ENCODE results near the gene MRM2. TPM values are rescaled to one million over a fixed set of nuclear protein-coding genes. Genes with fewer than 3 reads are reported as not detected.

The MRM2 gene
- polyA plus RNA-seq, 3 donors, result 9.2 to 32.5 (median 26.7) TPM

DNA sequence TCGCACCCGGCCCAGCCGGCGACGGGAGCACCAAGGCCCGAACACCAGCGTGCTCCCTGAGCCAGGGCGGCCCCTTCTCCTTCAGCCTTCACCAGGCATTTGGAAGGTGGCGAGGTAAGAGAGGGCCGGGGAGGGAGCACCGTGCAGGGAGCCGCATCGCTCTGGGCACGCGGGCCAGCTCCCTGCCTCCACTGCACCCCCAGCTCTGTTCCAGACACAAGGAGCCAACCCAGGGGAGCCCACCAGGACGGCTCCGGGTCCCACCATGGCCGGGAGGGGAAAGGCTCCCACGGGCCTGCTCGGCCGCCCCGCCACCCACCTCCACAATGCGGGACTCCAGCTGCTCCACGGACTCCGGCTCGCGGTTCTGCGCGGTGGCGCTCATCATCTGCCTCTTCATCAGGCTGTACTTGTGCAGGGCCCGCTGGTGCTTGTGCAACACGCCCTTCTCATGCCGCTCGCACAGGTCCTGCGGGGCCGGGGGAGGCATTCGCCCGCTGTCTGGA is 15.1 kb upstream of the MRM2 start:
- Mint-ChIP-seq H3K9me3 (peaks cover 0 to 2% (median 0%) of the 10 kb centered on the region in 7 donors), H3K27ac (no peak overlapping the region)
- peaks cover 35 to 46% of the 10 kb centered on the region in 2 donors for H3K36me3 ChIP-seq (replicated peaks in 1 of 2; ENCODE audit: control insufficient read depth in 1 of 2, insufficient read depth in 2 of 2, low read length in 2 of 2)

DNA sequence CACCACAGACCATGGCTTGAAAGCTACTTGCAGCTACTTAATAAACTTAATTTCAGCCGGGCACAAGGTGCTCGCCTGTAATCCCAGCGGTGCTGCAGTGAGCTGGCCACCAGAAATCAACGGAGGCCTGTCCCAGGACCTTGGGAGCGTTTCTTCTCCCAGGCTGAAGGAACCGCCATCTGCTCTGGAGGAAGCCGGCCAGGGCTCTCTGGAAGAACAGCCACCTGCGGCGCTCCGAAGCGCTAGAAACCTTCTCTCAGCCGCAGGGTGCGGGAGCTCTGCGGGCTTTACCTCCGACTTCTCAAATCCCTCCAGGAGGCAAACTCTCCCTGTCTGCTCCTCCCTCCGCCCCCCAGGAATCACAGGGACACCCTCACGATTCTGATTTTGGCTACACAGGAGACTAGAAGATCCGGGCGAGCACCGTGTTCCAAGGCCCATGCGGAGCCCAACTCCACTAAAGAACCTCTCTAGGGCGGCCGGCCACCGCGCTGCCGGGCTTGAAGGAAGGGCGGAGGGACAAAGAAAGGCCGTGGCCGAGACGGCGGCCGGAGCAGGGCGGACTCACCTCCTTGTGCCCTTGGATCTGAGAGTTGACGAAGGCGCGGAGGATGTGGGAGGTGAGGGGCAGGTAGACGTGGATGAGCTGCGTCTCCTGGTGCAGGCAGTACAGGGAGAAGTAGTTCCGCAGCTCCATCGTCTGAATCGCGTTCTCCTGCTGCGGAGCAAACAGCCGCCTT is 14.5 kb upstream of the MRM2 start:
- peaks cover 0 to 2% (median 0%) of the 10 kb centered on the region in 7 donors for H3K9me3 Mint-ChIP-seq
- Histone ChIP-seq H3K4me2 (replicated peaks; ENCODE audit: extremely low read depth, low read length, poor library complexity, severe bottlenecking) (no peak overlapping the region), H3K4me3 (replicated peaks in 1 of 3; ENCODE audit: low read depth in 2 of 3, low read length in 3 of 3) (no peak overlapping the region), H3K9ac (ENCODE audit: insufficient read depth, low read length, poor library complexity, severe bottlenecking) (no peak overlapping the region), H2AFZ (ENCODE audit: insufficient read depth, low read depth, low read length, poor library complexity, severe bottlenecking) (no peak overlapping the region), H3K36me3 (replicated peaks in 1 of 2; ENCODE audit: control insufficient read depth in 1 of 2, insufficient read depth in 2 of 2, low read length in 2 of 2) (peaks cover 35 to 46% of the 10 kb centered on the region in 2 donors), H3K27ac (ENCODE audit: low read depth in 1 of 2, low read length in 2 of 2) (no peak overlapping the region), H3K79me2 (ENCODE audit: insufficient read depth, low read length) (no peaks in the 10 kb centered on the region), H3K9me3 (replicated peaks in 1 of 2; ENCODE audit: control insufficient read depth in 1 of 2, insufficient read depth in 1 of 2, low read length in 2 of 2) (no peaks in the 10 kb centered on the region), H4K20me1 (ENCODE audit: insufficient read depth, low read length) (no peaks in the 10 kb centered on the region), H3K27me3 (ENCODE audit: control insufficient read depth in 2 of 2, insufficient read depth in 2 of 2, low read length in 2 of 2) (no peaks in the 10 kb centered on the region), H3K4me1 (ENCODE audit: control insufficient read depth in 1 of 2, insufficient read depth in 2 of 2, low read length in 2 of 2) (peaks cover 3 to 4% of the 10 kb centered on the region in 2 donors)
- intact Hi-C loops (cut with micrococcal nuclease), result no loop called here
- DNase-seq, result no peak
- peaks cover 41 to 57% of the 10 kb centered on the region in 2 donors for H3K36me3 Mint-ChIP-seq
- no peak for TF ChIP-seq CTCF (IDR thresholded peaks at IDR 0.05)
- peaks cover 6% of the 10 kb centered on the region for H3K4me1 Mint-ChIP-seq
- H3K27me3 Mint-ChIP-seq (ENCODE audit: low read depth in 3 of 3), result peaks cover 0 to 4% (median 2%) of the 10 kb centered on the region in 3 donors
- 97% methylated on average over 43 of the region's 44 CpGs for WGBS (ENCODE audit: insufficient coverage)
- no peak overlapping the region for H3K4me3 Mint-ChIP-seq
- peak overlapping the region in 1 of 7 donors; percentile 18 for H3K27ac Mint-ChIP-seq

More for the DNA sequence above, 15.1 kb upstream of the MRM2 start:
- Mint-ChIP-seq H3K4me3 (no peak overlapping the region), H3K4me1 (peaks cover 9% of the 10 kb centered on the region), H3K27me3 (ENCODE audit: low read depth in 3 of 3) (peaks cover 0 to 4% (median 2%) of the 10 kb centered on the region in 3 donors), H3K36me3 (peaks cover 41 to 56% of the 10 kb centered on the region in 2 donors)
- no peak overlapping the region for H3K4me3 ChIP-seq (replicated peaks in 1 of 3; ENCODE audit: low read depth in 2 of 3, low read length in 3 of 3)
- no peak overlapping the region for H3K27ac ChIP-seq (ENCODE audit: low read depth in 1 of 2, low read length in 2 of 2)
- no peaks in the 10 kb centered on the region for H4K20me1 ChIP-seq (ENCODE audit: insufficient read depth, low read length)
- intact Hi-C loops (cut with micrococcal nuclease), result no loop called here
- H3K4me1 ChIP-seq (ENCODE audit: control insufficient read depth in 1 of 2, insufficient read depth in 2 of 2, low read length in 2 of 2), result peaks cover 7 to 10% of the 10 kb centered on the region in 2 donors
- no peak for TF ChIP-seq CTCF (IDR thresholded peaks at IDR 0.05)
- H3K79me2 ChIP-seq (ENCODE audit: insufficient read depth, low read length), result no peaks in the 10 kb centered on the region
- no peak overlapping the region for H3K9ac ChIP-seq (ENCODE audit: insufficient read depth, low read length, poor library complexity, severe bottlenecking)
- no peak overlapping the region for H3K4me2 ChIP-seq (replicated peaks; ENCODE audit: extremely low read depth, low read length, poor library complexity, severe bottlenecking)
- H3K9me3 ChIP-seq (replicated peaks in 1 of 2; ENCODE audit: control insufficient read depth in 1 of 2, insufficient read depth in 1 of 2, low read length in 2 of 2), result no peaks in the 10 kb centered on the region
- WGBS (ENCODE audit: insufficient coverage), result 97% methylated on average over 32 of the region's 38 CpGs
- DNase-seq, result no peak
- no peaks in the 10 kb centered on the region for H3K27me3 ChIP-seq (ENCODE audit: control insufficient read depth in 2 of 2, insufficient read depth in 2 of 2, low read length in 2 of 2)
- no peak overlapping the region for H2AFZ ChIP-seq (ENCODE audit: insufficient read depth, low read depth, low read length, poor library complexity, severe bottlenecking)
